HG02610 (cell line): ENCODE measurements around the gene GALR3.

ENCODE experiments used
- ATAC-seq: cut with Tn5 transposase; IDR thresholded peaks from one replicate; pipeline ENCODE4 v1.9.1; 2021; ENCODE audit warnings: mild to moderate bottlenecking, moderate library complexity; ENCODE audit not compliant: unreplicated experiment

GALR3 gene

GRCh38 chr22:37818409-37819104, 4.6 kb upstream of the GALR3 start:
- ATAC-seq = no peak

- ATAC-seq = no peak
These were observed 4.1 kb upstream of the GALR3 start for GRCh38 chr22:37819105-37819433.

GRCh38 chr22:37820350-37820749, 2.8 kb upstream of the GALR3 start:
- ATAC-seq = no peak

GRCh38 chr22:37822079-37822833, 926 bp upstream of the GALR3 start:
- ATAC-seq = no peak

- ATAC-seq = no peak
These were observed 1.8 kb downstream of the GALR3 start for GRCh38 chr22:37824674-37825641.

GRCh38 chr22:37827056-37827455, 3.9 kb downstream of the GALR3 start:
- ATAC-seq = no peak

GRCh38 chr22:37830093-37830842, 7.1 kb downstream of the GALR3 start:
- ATAC-seq = no peak

- ATAC-seq = no peak
These were observed 8.3 kb downstream of the GALR3 start for GRCh38 chr22:37831472-37831871.

GRCh38 chr22:37832022-37832857, 9.1 kb downstream of the GALR3 start:
- ATAC-seq = no peak

GRCh38 chr22:37842015-37842793, 19.0 kb downstream of the GALR3 start:
- ATAC-seq = no peak

GRCh38 chr22:37843741-37844089, 20.5 kb downstream of the GALR3 start:
- peak; percentile 34 for ATAC-seq

GRCh38 chr22:37844904-37845329, 21.7 kb downstream of the GALR3 start:
- no peak for ATAC-seq

- no peak for ATAC-seq
These were observed 23.3 kb downstream of the GALR3 start for GRCh38 chr22:37846433-37846832.

GRCh38 chr22:37848587-37849088, 25.5 kb downstream of the GALR3 start:
- ATAC-seq = no peak

GRCh38 chr22:37849089-37849751, 26.0 kb downstream of the GALR3 start, which contains the start of gene EIF3L:
Gene EIF3L, plus strand, starts transcription at chr22:37849419. Its CDS starts 31 bp downstream, at chr22:37849450.
- peak; percentile 65 for ATAC-seq

GRCh38 chr22:37850801-37851200, 27.6 kb downstream of the GALR3 start:
- ATAC-seq = no peak

- no peak for ATAC-seq
These were observed 29.2 kb downstream of the GALR3 start for GRCh38 chr22:37852418-37852817.

- no peak for ATAC-seq
These were observed 31.8 kb downstream of the GALR3 start for GRCh38 chr22:37854946-37855345.
